COR-L47 (cell line): ENCODE measurements around the gene NOP14.
"Not testable (repeated sequence)": the region's sequence is repeated elsewhere in the genome, so short reads cannot be mapped to it uniquely, and the experiment has no call there.

Experiments used
- DNase-seq: peaks from one replicate; lab custom pipeline; 2025; lab: John Stamatoyannopoulos, UW

The NOP14 gene

GRCh38 chr4:2961811-2962441 lies 1.3 kb downstream of the NOP14 start:
- DNase-seq = no peak

DNA sequence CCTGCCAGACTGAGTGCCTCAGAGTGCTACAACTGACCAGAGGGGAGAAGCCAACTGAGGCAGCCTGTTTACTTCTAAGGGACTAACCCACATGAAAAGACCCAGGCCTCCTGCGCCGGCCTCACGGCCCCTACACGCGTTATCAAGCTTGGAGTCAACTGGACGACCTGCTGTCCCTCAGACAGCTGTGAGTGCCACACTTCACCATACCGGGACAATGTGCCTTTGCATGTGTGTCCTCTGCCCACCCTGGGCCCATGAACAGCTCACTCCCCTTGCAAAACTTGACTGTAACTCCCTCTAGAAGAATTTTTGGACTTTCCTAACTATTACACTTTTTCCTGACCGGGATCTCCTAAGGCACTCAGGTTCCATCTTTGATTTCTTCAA lies 1.8 kb downstream of the NOP14 start:
- no peak for DNase-seq

- DNase-seq = not testable (repeated sequence)
Measured at GRCh38 chr4:2960450-2960849, 2.8 kb downstream of the NOP14 start.

- DNase-seq = no peak
Measured at GRCh38 chr4:2958446-2958845, 4.8 kb downstream of the NOP14 start.

- DNase-seq = not testable (repeated sequence)
Measured at GRCh38 chr4:2955186-2956044, 7.8 kb downstream of the NOP14 start.

GRCh38 chr4:2954358-2955185 lies 8.6 kb downstream of the NOP14 start:
- DNase-seq = no peak

DNA sequence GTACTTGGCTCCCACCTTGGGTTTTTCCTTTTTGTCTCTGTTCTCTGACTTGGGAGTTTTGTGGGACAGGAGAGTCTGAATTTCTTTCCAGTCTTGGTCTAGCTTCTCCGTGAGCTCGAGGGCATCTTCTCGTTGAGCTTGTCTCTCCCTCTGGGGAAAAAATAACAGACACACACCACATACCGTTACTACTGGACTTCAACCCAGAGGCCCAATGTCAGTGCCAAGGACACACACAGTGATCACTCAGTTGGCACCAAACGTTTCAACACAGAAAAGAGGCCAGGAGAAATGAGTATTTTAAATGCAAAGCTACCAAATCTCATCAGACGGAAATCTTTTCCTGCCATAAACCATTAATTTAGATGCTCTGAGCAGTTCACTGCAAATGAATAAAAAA lies 9.7 kb downstream of the NOP14 start:
- DNase-seq = no peak

- no peak for DNase-seq
Measured at GRCh38 chr4:2950221-2950989, 12.8 kb downstream of the NOP14 start.

- no peak for DNase-seq
Measured at GRCh38 chr4:2949782-2950125, 13.5 kb downstream of the NOP14 start.

DNA sequence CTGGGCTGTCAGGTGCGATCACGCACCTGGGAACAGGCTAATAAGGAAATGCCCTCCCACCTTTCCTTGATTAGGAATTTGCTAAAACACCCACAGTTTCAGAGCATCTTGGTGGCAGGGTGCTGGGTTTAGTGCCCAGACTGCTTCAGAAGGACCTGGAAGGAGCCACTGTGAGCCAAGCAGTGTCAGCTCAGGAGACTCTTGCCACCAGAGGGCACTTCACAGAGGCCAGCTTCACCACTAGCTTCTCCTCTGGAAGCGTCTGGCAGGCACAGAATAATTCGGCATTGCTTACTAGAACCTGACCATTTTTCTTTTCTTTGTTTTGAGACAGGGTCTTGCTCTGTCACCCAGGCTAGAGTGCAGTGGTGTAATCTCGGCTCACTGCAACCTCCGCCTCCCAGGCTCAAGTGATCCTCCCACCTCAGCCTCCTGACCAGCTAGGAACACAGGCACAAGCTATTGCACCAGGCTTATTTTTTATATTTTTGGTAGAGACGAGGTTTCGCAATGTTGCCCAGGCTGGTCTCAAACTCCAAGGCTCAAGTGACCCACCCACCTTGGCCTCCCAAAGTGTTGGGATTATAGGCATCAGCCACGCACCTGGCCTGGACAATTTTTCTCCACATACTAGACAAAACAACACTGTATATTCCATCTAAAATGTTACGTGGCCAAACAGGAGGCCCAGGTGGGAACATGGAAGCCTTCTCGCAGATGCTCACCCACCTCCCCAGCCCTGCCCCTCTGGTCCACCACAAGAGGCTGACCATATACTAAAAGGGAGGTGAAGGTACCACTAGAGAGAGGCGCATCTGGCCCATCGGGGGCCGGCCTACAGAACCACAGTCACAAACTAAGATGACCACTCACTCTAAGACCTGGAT lies 14.1 kb downstream of the NOP14 start:
- no peak for DNase-seq

- DNase-seq = no peak
Measured at GRCh38 chr4:2947926-2948325, 15.3 kb downstream of the NOP14 start.

DNA sequence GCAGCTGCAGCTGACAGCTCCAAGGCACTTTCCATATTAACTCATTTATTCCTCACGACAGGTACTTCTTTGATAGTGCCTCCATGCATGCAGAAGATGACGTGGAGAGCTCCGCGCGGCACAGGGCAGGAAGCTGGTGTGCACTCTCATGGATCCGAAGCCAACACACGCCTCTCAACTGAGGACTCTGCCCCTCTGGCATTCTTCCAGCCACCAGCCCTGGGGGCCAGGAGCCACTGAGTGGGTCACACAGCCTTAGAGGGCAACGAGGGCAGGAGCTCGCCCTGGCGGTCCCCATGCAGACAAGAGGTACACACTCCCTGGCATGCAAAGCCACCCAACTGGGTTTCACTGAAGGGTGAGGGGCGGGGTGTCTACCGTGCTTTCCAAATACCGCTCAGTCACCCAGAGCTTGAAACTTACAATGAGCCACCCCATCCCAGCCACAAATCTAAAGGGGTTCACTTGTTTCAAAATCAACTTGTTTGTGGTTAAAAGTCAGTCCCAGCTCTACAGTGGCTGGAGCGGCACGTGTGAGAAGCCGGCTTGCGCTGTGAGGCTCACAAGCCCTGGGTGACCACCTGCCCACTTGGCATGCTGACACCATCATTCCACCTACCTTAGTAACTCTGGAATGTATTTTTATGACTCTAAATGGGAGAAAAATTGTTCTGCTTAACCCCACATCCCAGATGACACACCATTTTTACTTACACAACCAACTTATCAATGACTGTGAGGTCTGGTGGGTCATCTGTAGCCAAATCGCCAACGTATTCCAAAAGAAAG lies 16.2 kb downstream of the NOP14 start:
- no peak for DNase-seq

GRCh38 chr4:2945619-2946604 lies 17.3 kb downstream of the NOP14 start:
- not testable (repeated sequence) for DNase-seq

- DNase-seq = no peak
Measured at GRCh38 chr4:2944586-2945526, 18.4 kb downstream of the NOP14 start.

DNA sequence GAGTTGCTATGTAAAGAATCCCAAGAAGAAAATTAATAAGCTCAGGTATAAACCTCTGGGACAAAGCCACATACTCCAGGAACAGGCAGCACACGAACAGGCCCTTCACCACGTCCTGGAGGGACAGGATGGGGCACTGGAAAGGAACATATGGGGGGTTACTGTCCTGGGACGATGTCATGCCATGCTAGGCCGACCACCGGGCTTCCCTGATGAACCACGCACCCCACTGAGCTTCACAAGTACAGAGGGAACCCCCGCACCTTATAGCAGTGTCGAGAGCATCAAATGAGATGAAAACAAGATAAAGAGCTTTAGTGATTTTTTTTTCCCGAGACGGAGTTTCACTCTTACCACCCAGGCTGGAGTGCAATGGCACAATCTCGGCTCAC lies 19.1 kb downstream of the NOP14 start:
- no peak for DNase-seq

GRCh38 chr4:2943364-2944090 lies 19.7 kb downstream of the NOP14 start:
- DNase-seq = no peak
